RWPE2 (cell line): ENCODE measurements around the gene FYB1.

Experiments used
- ATAC-seq: fragments of 200-7000 bp; cut with Tn5 transposase; 3 replicates; pipeline ENCODE4 v1.9.1; 2021; ENCODE audit warnings: low read depth
- DNase-seq: peaks from one replicate; pipeline ENCODE4 v3.0.0-alpha.2; 2020; ENCODE audit warnings: low spot score
- H3K27ac ChIP-seq: fragments of 450-650 bp; 2 replicates; pipeline ENCODE4 v1.5.1; 2017; ENCODE audit warnings: mild to moderate bottlenecking; ENCODE audit not compliant: poor library complexity, severe bottlenecking
- H3K27me3 ChIP-seq: fragments of 250-450 bp; sonication (Bioruptor Pico); 2 replicates; pipeline ENCODE4 v1.5.1; 2021; ENCODE audit warnings: mild to moderate bottlenecking, moderate library complexity; ENCODE audit not compliant: insufficient read depth, poor library complexity, severe bottlenecking
- H3K36me3 ChIP-seq: fragments of 250-450 bp; sonication (Bioruptor Pico); 2 replicates; pipeline ENCODE4 v1.5.1; 2020; ENCODE audit warnings: low read depth, mild to moderate bottlenecking, moderate library complexity
- H3K4me1 ChIP-seq: fragments of 250-450 bp; sonication (Bioruptor Pico); 2 replicates; pipeline ENCODE4 v1.5.1; 2021; ENCODE audit warnings: mild to moderate bottlenecking, moderate library complexity; ENCODE audit not compliant: insufficient read depth, poor library complexity, severe bottlenecking
- H3K4me3 ChIP-seq: fragments of 250-450 bp; sonication (Bioruptor Pico); 2 replicates; pipeline ENCODE4 v1.5.1; 2021; ENCODE audit warnings: mild to moderate bottlenecking, moderate library complexity; ENCODE audit not compliant: severe bottlenecking
- H3K9me3 ChIP-seq: fragments of 250-450 bp; sonication (Bioruptor Pico); 2 replicates; pipeline ENCODE4 v1.5.1; 2021; ENCODE audit warnings: mild to moderate bottlenecking, moderate library complexity; ENCODE audit not compliant: severe bottlenecking
- TF ChIP-seq, protein P1 (sequence below): fragments of 450-650 bp; IDR thresholded peaks from one replicate; pipeline ENCODE4 v1.5.1; 2017; ENCODE audit warnings: mild to moderate bottlenecking, moderate library complexity; ENCODE audit not compliant: poor library complexity, severe bottlenecking

Gene FYB1

DNA sequence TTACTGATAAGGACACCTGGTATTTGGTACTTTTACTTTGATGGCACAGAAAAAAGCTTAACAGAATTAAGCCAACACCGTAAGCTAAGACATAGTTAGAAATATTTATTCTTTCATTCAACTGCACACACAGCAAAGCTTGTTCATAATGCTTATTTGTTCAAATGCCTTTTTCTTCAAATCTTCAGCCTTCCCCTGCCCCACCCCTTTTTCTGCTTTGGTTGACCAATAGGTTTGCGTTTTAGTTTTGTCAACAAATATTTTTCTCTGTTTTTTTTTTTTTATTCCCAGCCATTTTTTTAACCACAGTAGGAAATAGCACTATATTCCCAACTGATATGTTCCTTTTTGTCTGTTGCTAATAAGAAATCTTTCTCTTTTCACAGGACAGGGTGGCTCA is 140.2 kb downstream of the FYB1 start:
- H3K4me1 ChIP-seq: peaks cover 30% of the 10 kb centered on the region
- H3K9me3 ChIP-seq: no peaks in the 10 kb centered on the region
- no peak overlapping the region for H3K4me3 ChIP-seq
- no peaks in the 10 kb centered on the region for H3K27me3 ChIP-seq
- ATAC-seq (no peak), DNase-seq (no peak)
- TF ChIP-seq, protein P1, sequence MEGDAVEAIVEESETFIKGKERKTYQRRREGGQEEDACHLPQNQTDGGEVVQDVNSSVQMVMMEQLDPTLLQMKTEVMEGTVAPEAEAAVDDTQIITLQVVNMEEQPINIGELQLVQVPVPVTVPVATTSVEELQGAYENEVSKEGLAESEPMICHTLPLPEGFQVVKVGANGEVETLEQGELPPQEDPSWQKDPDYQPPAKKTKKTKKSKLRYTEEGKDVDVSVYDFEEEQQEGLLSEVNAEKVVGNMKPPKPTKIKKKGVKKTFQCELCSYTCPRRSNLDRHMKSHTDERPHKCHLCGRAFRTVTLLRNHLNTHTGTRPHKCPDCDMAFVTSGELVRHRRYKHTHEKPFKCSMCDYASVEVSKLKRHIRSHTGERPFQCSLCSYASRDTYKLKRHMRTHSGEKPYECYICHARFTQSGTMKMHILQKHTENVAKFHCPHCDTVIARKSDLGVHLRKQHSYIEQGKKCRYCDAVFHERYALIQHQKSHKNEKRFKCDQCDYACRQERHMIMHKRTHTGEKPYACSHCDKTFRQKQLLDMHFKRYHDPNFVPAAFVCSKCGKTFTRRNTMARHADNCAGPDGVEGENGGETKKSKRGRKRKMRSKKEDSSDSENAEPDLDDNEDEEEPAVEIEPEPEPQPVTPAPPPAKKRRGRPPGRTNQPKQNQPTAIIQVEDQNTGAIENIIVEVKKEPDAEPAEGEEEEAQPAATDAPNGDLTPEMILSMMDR: no peak
- H3K36me3 ChIP-seq: no peaks in the 10 kb centered on the region
- no peak overlapping the region for H3K27ac ChIP-seq

DNA sequence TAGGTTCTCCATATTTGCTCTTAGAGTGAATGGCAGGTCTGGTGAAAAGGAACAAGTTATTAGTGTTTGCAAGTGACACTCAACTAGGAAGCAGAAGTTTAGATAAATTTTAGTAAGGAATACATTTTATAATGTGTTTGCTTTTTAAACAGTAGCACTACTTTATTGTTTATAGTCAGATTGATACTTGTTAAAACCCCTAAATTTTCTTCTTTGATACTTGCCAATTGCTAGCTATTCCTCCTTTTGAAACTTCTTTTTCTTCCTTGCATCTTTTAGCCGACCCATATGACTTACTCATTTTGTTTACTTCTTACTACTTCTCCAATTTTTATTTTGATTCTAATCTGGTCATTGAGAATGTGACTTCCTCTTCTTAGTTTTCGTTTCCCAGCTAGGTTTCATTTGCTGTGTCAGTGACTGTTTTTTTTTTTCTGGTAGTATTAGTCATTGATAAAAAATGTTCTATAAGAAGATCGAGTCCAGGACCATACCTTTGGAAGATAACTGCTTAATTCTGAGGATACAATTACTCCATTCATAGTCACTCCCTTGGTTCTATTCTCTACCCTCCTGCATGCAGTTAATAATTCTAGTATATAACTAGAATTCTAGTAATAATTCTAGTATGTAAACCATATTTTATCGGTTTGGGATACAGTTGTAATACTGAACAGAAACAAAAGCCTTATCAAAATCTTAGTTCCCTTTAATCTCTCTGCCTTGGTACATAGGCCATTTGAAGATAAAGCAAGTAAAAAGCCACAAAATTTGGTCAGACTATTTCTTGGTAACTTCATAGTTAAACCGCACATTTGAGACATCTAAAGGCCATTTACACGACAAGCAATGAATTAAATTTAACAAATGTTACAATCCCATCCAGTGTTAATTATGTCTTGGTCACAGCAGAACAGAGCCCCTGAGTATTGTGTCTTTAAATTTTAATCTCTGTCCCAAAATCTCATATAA is 142.3 kb downstream of the FYB1 start:
- peaks cover 8% of the 10 kb centered on the region; the same call in 1 of the 2 replicates for H3K36me3 ChIP-seq
- TF ChIP-seq, protein P1: no peak
- ATAC-seq (no peak), DNase-seq (no peak)
- H3K27me3 ChIP-seq: no peaks in the 10 kb centered on the region
- H3K9me3 ChIP-seq: no peaks in the 10 kb centered on the region
- peak overlapping the region; percentile 91 for H3K27ac ChIP-seq
- H3K4me1 ChIP-seq: peaks cover 38% of the 10 kb centered on the region
- no peak overlapping the region for H3K4me3 ChIP-seq

DNA sequence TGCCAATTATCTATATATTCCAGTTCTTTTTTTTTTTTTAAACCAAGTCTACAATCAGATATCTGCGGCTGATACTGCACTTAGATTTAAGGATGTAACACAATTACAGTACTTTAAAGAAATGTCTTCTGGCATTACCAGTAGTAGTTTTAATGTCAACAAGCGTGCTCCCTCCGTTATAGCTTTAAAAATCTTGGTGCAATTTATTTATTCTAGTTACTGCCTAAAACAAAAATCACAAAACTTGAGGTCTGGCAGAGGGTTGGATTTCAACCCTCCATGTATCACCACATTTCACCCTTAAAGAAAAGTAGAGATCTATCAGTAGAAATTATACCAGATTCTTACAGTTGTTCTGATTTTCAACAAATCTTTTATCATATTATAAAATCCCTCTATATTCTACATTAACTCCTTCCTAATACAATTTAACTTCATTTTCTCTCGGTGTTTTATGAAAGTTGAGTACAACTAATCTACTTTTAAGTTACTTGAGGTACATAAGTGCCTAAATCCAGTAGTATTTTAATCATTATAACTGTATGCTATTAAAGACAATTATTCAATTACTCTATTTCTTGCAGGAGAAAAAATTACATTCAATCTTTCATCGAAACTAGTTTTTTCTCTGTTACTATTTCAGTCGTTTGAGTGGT is 143.1 kb downstream of the FYB1 start:
- peak overlapping the region; percentile 91 for H3K27ac ChIP-seq
- H3K4me3 ChIP-seq: no peak overlapping the region
- ATAC-seq (no peak), DNase-seq (no peak)
- H3K27me3 ChIP-seq: no peaks in the 10 kb centered on the region
- peaks cover 38% of the 10 kb centered on the region for H3K4me1 ChIP-seq
- H3K9me3 ChIP-seq: no peaks in the 10 kb centered on the region
- TF ChIP-seq, protein P1: no peak
- H3K36me3 ChIP-seq: peaks cover 15% of the 10 kb centered on the region; the same call in 1 of the 2 replicates

DNA sequence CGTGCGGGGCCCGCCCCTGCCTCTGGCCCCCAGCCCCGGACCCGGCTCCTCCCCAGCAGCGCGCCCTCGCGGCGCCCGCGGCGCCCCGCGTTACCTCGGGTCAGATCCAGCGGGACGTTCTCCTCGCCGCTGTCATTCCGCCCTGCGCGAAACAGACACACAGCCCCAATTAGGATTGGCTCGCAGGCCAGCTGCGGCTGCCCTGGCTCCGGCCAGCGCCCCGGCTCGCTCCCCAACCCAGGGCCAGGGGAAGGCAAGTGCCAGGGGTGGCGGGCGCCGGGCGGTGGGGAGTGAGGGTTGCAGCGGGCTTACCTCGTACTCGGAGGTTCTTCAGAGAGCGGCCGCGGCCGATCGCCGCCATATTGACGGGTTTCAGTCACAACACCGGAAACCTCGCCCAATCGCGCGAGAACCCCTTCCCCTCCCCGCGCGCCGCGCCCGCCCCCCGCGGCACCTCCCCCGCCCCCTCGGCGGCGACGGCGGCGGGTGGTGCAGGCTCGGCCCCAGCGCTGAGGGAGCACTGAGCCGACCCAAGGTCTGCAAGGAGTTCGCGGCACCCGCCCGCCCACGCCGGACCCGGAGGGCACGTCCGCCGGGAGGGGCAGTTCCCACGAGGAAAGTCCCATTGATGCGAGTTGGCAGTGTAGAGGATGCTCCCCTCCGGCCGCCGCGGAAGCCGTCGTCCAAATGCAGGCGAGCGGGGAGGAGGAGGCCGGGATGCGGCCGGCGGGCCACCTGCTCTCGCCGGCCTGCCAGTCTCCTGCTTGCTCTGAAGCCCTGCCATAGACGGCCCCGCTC is 145.1 kb downstream of the FYB1 start, which contains the start of gene RICTOR:
TSS of gene RICTOR (minus strand) at position 383 of the 798 bp plus-strand sequence. CDS start at position 361, 22 bp downstream.
- ATAC-seq (peak; percentile 72), DNase-seq (peak; percentile 92)
- H3K9me3 ChIP-seq: no peaks in the 10 kb centered on the region
- TF ChIP-seq, protein P1: no peak
- H3K27me3 ChIP-seq: no peaks in the 10 kb centered on the region
- H3K36me3 ChIP-seq: peaks cover 27% of the 10 kb centered on the region
- H3K4me1 ChIP-seq: peaks cover 33% of the 10 kb centered on the region
- peak within 1 kb of the TSS; percentile 91 for H3K27ac ChIP-seq
- peak within 1 kb of the TSS; percentile 99 for H3K4me3 ChIP-seq
